NCI-H146 treated with DMSO at 0.1 percent for 48 hours (cell line): Measurements from ENCODE around the gene AMOTL1.

Source experiments
- DNase-seq: peaks from one replicate; lab custom pipeline; 2025; ENCODE audit not compliant: unreplicated experiment; lab: John Stamatoyannopoulos, UW

Gene AMOTL1

DNA sequence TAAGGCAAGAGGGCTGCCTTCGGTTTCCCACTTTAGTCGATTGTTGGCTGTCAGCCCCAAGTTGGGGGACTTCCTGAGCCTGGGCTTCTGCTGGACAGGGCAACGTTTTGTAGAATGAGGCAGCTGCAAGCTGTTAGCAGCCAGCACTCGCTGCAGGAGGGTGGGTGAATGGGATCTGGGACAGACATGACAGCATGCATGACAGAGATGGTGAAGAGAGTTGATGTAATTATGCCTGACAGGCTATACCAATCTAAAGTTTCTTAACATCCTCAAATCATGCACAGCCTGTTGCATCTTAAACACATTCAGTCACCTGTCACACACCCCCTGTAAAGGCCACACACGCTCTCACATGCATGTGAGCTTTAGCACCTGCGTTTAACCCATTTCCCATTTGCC, 156.0 kb downstream of the AMOTL1 start:
- no peak for DNase-seq

DNA sequence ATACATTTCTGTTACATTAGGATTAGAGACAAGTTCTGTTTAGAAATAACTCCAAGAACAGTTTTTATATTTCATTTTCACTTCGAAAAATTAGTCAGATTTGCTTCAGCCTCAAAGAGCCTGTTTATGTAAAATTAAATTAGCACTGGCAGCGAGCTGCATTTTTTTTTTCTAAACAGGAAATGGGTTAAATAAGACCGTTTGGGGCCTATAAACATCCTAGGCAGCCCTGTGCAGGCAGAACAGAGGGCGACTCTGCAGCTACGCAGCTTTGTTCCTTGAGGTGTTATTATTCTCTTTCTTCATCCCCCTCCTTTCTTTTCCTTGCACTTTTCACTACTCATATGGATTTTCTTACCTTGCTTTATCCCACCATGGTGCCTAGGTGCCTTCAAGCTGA, 156.5 kb downstream of the AMOTL1 start:
- DNase-seq, result no peak

DNA sequence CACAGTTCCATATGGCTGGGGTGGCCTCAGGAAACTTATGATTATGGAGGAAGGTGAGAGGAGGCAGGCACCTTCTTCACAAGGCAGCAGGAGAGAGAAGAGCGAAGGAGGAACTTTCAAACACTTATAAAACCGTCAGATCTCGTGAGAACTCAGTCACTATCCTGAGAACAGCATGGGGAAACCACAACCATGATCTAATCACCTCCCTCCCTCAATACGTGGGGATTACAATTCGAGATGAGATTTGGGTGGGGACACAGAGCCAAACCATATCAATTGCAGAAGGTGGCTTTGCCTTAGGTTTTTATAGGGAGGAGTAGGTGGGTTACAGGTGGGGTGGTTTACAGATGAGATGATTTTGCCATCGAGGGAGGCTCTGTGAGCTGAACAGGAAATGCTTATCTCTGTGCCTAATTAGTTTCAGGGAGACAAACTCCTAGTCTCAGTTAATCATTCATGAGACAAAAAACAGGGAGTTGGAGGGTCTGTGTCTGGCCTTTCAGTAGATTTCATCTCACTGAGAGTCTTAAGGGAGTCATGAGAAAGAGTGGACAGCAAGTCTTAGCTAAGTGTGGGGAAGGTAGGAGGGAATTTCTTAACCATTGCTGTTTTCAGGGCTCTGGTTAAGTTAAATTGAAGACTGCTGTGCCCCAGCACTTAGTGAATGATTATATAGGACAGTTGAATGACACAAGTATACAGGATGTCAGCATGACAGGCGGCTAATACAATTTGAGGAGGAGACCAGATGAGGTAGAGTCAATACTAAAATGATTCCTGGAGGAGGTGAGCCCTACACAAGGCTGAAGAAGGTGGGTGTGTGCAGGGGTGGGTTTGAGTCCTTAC, 157.5 kb downstream of the AMOTL1 start:
- no peak for DNase-seq

DNA sequence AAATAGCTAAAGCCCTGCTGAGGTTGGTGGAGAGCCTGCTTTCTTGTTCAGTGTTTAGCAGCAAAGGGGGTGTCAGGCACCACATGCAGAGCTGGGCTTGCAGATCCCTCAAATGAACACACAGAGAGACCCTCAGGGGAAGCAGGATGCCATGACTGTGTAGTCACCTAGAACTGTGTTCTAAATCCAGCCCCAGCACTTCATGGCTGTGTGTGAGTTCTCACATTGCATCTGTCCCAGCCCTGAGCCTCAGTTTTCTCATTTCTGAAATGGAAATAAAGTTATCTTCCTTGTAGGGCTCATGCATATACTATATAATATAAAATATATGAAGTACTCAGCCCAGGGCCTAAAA, 158.1 kb downstream of the AMOTL1 start:
- DNase-seq, result no peak
